Neural crest cell (in vitro differentiated cells): ENCODE data around the gene POLR3A. TPM values are rescaled to one million over a fixed set of nuclear protein-coding genes. Genes with fewer than 3 reads are reported as not detected.

Experiments used
- DNase-seq: peaks from one replicate; pipeline ENCODE4 v3.0.0; 2021; ENCODE audit warnings: low read depth, mixed read lengths, low spot score
- H3K27ac Mint-ChIP-seq: one replicate; pipeline ENCODE4 v1.8.0; 2021; ENCODE audit warnings: mild to moderate bottlenecking, mixed read lengths; ENCODE audit not compliant: unreplicated experiment
- H3K27me3 Mint-ChIP-seq: 2 replicates; pipeline ENCODE4 v1.8.0; 2021; ENCODE audit warnings: low read depth, mild to moderate bottlenecking, mixed read lengths
- H3K36me3 Mint-ChIP-seq: 2 replicates; pipeline ENCODE4 v1.8.0; 2021; ENCODE audit warnings: low read depth, mild to moderate bottlenecking, mixed read lengths
- H3K4me1 Mint-ChIP-seq: 2 replicates; pipeline ENCODE4 v1.8.0; 2021; ENCODE audit warnings: mixed read lengths
- H3K4me3 Mint-ChIP-seq: one replicate; pipeline ENCODE4 v1.8.0; 2021; ENCODE audit warnings: mild to moderate bottlenecking, mixed read lengths
- H3K9me3 Mint-ChIP-seq: 2 replicates; pipeline ENCODE4 v1.8.0; 2021; ENCODE audit warnings: mixed read lengths
- total RNA-seq: library from RNA; stranded (reverse); gene quantifications from 2 replicates; pipeline ENCODE4 v1.2.1, GENCODE V29; 2021
- TF ChIP-seq, protein P1 (sequence below): fragments of 200-600 bp; sonication (generic); conservative IDR thresholded peaks from 2 replicates; pipeline ENCODE4 v1.5.0; 2021; ENCODE audit warnings: antibody characterized with exemption, mild to moderate bottlenecking

The POLR3A gene
- total RNA-seq, 1 donor from 2014 or later, result 28.9 TPM

DNA sequence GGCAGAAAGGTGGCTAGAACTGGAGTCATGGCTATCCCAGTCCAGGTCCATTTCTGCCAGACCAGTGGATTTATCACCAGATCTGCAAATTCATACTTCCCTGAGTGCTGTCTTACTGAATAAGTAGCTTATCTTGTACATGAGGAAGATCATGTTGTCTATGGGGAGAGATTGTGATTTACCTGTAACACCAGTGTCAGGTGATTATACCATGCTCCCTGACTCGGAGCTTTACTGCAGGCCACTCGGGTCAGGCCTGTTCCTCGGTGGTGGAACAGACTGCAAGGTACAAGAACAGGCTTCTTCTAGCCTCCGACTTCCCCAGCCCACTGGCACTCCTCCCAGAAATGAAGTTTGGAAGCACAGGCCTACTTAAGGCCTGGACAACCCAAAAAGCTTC is 60.2 kb downstream of the POLR3A start:
- Mint-ChIP-seq H3K9me3 (peaks cover 4% of the 10 kb centered on the region), H3K27ac (peak overlapping the region; percentile 86), H3K36me3 (peaks cover 3% of the 10 kb centered on the region), H3K27me3 (no peaks in the 10 kb centered on the region), H3K4me1 (peaks cover 53% of the 10 kb centered on the region), H3K4me3 (no peak overlapping the region)
- TF ChIP-seq, protein P1, sequence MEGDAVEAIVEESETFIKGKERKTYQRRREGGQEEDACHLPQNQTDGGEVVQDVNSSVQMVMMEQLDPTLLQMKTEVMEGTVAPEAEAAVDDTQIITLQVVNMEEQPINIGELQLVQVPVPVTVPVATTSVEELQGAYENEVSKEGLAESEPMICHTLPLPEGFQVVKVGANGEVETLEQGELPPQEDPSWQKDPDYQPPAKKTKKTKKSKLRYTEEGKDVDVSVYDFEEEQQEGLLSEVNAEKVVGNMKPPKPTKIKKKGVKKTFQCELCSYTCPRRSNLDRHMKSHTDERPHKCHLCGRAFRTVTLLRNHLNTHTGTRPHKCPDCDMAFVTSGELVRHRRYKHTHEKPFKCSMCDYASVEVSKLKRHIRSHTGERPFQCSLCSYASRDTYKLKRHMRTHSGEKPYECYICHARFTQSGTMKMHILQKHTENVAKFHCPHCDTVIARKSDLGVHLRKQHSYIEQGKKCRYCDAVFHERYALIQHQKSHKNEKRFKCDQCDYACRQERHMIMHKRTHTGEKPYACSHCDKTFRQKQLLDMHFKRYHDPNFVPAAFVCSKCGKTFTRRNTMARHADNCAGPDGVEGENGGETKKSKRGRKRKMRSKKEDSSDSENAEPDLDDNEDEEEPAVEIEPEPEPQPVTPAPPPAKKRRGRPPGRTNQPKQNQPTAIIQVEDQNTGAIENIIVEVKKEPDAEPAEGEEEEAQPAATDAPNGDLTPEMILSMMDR, result no peak
- DNase-seq, result no peak

DNA sequence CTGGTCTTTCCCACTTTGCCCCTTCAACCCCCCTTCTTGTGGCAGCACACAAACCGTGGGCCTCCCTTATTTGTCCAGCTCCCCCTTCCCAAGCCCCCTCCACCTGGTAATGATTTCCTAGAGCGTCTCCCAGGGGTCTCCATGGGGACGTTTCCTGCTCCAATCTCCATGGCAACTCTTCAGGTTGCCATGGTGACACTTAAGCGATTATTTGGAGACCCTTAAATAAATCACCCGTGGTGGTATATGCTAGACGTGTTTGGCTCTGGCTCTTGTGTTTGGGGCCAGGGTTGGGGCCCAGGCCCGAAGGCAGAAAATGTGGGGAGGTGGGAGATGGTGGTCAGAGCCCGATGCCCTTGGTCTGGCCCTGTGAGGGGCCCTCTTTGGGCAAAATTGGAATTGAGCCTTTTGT is 61.7 kb downstream of the POLR3A start:
- Mint-ChIP-seq H3K9me3 (peaks cover 7% of the 10 kb centered on the region), H3K27me3 (no peaks in the 10 kb centered on the region), H3K36me3 (peaks cover 3% of the 10 kb centered on the region), H3K4me3 (peak overlapping the region; percentile 49), H3K27ac (peak overlapping the region; percentile 64), H3K4me1 (peaks cover 52% of the 10 kb centered on the region)
- peak; percentile 50 for DNase-seq
- TF ChIP-seq, protein P1, result no peak

DNA sequence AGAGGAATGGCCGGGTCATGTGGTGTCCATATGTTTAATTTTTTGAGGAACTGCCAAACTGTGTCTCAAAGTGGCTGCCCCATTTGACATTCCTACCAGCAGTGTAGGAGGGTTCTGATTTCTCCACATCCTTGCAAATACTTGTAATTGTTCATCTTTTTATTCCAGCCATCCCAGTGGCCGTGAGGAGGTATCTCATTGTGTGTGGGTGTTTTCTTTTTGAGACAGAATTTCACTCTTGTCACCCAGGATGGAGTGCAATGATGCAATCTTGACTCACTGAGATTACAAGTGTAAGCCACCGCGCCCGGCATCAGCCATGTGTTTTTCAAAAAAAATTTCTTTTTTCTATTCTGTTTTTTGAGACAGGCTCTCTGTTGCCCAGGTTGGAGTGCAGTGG is 64.0 kb downstream of the POLR3A start:
- no peak for DNase-seq
- H3K27me3 Mint-ChIP-seq, result no peaks in the 10 kb centered on the region
- H3K27ac Mint-ChIP-seq, result no peak overlapping the region
- H3K4me1 Mint-ChIP-seq, result peaks cover 41% of the 10 kb centered on the region
- H3K9me3 Mint-ChIP-seq, result peaks cover 7% of the 10 kb centered on the region
- peaks cover 5% of the 10 kb centered on the region for H3K36me3 Mint-ChIP-seq
- TF ChIP-seq, protein P1, result no peak
- no peak overlapping the region for H3K4me3 Mint-ChIP-seq

DNA sequence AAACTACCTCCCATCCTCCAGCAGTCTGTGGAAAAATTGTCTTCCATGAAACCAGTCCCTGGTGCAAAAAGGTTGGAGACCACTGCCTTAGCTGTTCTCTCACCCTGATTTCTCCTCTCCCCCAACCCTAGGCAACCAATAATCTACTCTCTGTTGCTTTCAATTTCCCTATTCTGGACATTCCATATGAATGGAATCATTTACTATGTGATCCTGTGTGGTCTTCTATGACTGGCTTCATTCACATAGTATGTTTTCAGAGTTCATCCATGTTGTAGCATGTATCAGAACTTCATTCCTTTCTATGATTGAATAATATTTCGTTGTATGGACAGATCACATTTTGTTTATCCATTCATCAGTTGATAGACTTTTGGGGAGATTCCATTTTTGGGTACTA is 64.5 kb downstream of the POLR3A start:
- Mint-ChIP-seq H3K9me3 (peaks cover 7% of the 10 kb centered on the region), H3K27me3 (no peaks in the 10 kb centered on the region), H3K36me3 (peaks cover 5% of the 10 kb centered on the region), H3K4me3 (no peak overlapping the region), H3K4me1 (peaks cover 41% of the 10 kb centered on the region), H3K27ac (no peak overlapping the region)
- no peak for DNase-seq
- TF ChIP-seq, protein P1, result no peak

DNA sequence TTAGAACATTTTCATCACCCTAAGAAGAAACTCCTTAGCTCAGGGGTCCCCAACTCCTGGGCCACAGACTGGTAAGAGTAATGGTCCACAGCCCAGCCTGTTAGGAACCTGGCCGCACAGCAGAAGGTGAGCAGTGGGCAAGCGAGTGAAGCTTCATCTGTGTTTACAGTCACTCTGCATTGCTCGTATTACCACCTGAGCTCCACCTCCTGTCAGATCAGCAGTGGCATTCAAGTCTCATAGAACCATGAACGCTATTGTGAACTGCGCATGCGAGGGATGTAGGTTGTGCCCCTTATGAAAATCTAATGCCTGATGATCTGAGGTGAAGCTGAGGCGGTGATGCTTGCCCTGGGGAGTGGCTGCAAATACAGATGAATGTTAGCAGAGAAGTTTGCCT is 65.4 kb downstream of the POLR3A start:
- H3K36me3 Mint-ChIP-seq, result peaks cover 5% of the 10 kb centered on the region
- peak overlapping the region; percentile 43 for H3K27ac Mint-ChIP-seq

More for the DNA sequence above, 65.4 kb downstream of the POLR3A start:
- no peak for DNase-seq
- Mint-ChIP-seq H3K27me3 (no peaks in the 10 kb centered on the region), H3K4me3 (no peak overlapping the region), H3K9me3 (peaks cover 7% of the 10 kb centered on the region), H3K4me1 (peaks cover 34% of the 10 kb centered on the region)
- TF ChIP-seq, protein P1, result no peak
